GM23248 (cell line): ENCODE data around the gene NEK10.

ENCODE experiments used
- EZH2 ChIP-seq: fragments of 200-600 bp; sonication (generic); IDR thresholded peaks from 2 replicates; pipeline ENCODE4 v1.6.1; 2018; ENCODE audit warnings: antibody characterized with exemption, mild to moderate bottlenecking; ENCODE audit not compliant: insufficient read depth, poor library complexity, severe bottlenecking
- EZH2phosphoT487 ChIP-seq: fragments of 200-600 bp; sonication (generic); IDR thresholded peaks from 2 replicates; pipeline ENCODE4 v1.6.1; 2018; ENCODE audit warnings: antibody characterized with exemption, moderate library complexity, mild to moderate bottlenecking, low read depth; ENCODE audit not compliant: insufficient read depth

GRCh38 chr3:27076815-27077630 is 292.2 kb downstream of the NEK10 start:
- no peak for TF ChIP-seq EZH2phosphoT487
- TF ChIP-seq EZH2 = no peak
